NCI-H345 treated with DMSO at 0.1 percent for 48 hours (cell line): Measurements from ENCODE around the gene AVEN.
"Not testable (repeated sequence)": the region's sequence is repeated elsewhere in the genome, so short reads cannot be mapped to it uniquely, and the experiment has no call there.

Experiments
- DNase-seq: peaks from one replicate; lab custom pipeline; 2025; ENCODE audit not compliant: unreplicated experiment; lab: John Stamatoyannopoulos, UW

The AVEN gene

GRCh38 chr15:33857726-33858125, 181.3 kb downstream of the AVEN start:
- DNase-seq, result no peak

GRCh38 chr15:33852570-33852969, 186.4 kb downstream of the AVEN start:
- no peak for DNase-seq

- no peak for DNase-seq
These were observed 186.9 kb downstream of the AVEN start for GRCh38 chr15:33852094-33852493.

- no peak for DNase-seq
These were observed 187.9 kb downstream of the AVEN start for GRCh38 chr15:33851079-33851478.

- DNase-seq, result no peak
These were observed 191.0 kb downstream of the AVEN start for GRCh38 chr15:33848011-33848410.

- no peak for DNase-seq
These were observed 192.1 kb downstream of the AVEN start for GRCh38 chr15:33846862-33847261.

GRCh38 chr15:33846142-33846541, 192.9 kb downstream of the AVEN start:
- no peak for DNase-seq

GRCh38 chr15:33844597-33844996, 194.4 kb downstream of the AVEN start:
- DNase-seq, result no peak

GRCh38 chr15:33844186-33844585, 194.8 kb downstream of the AVEN start:
- no peak for DNase-seq

GRCh38 chr15:33840615-33841014, 198.4 kb downstream of the AVEN start:
- no peak for DNase-seq

- no peak for DNase-seq
These were observed 199.5 kb downstream of the AVEN start for GRCh38 chr15:33839540-33839939.

GRCh38 chr15:33837294-33837693, 201.7 kb downstream of the AVEN start:
- DNase-seq, result no peak

- no peak for DNase-seq
These were observed 203.9 kb downstream of the AVEN start for GRCh38 chr15:33834892-33835743.

GRCh38 chr15:33831646-33832045, 207.4 kb downstream of the AVEN start:
- no peak for DNase-seq

GRCh38 chr15:33830351-33830750, 208.7 kb downstream of the AVEN start:
- DNase-seq, result no peak

- DNase-seq, result no peak
These were observed 212.8 kb downstream of the AVEN start for GRCh38 chr15:33826201-33826600.

- no peak for DNase-seq
These were observed 213.6 kb downstream of the AVEN start for GRCh38 chr15:33825453-33825852.

- DNase-seq, result no peak
These were observed 215.9 kb downstream of the AVEN start for GRCh38 chr15:33823119-33823518.

GRCh38 chr15:33822479-33822878, 216.5 kb downstream of the AVEN start:
- no peak for DNase-seq

- DNase-seq, result not testable (repeated sequence)
These were observed 219.5 kb downstream of the AVEN start for GRCh38 chr15:33819499-33819898.
